GM11168 (cell line): Measurements from ENCODE around the gene PERCC1.
"Not testable (repeated sequence)": the region's sequence is repeated elsewhere in the genome, so short reads cannot be mapped to it uniquely, and the experiment has no call there.

Experiments
- in situ Hi-C: fragments of 300-500 bp; cut with MboI; formaldehyde crosslinking; loops from one replicate; pipeline ENCODE4 v1.12.0; 2022; ENCODE audit warnings: low sequenced_read_pairs; ENCODE audit not compliant: unreplicated experiment

Gene PERCC1

GRCh38 chr16:1464196-1464893, 33.5 kb downstream of the PERCC1 start:
- in situ Hi-C loops: no loop called here

DNA sequence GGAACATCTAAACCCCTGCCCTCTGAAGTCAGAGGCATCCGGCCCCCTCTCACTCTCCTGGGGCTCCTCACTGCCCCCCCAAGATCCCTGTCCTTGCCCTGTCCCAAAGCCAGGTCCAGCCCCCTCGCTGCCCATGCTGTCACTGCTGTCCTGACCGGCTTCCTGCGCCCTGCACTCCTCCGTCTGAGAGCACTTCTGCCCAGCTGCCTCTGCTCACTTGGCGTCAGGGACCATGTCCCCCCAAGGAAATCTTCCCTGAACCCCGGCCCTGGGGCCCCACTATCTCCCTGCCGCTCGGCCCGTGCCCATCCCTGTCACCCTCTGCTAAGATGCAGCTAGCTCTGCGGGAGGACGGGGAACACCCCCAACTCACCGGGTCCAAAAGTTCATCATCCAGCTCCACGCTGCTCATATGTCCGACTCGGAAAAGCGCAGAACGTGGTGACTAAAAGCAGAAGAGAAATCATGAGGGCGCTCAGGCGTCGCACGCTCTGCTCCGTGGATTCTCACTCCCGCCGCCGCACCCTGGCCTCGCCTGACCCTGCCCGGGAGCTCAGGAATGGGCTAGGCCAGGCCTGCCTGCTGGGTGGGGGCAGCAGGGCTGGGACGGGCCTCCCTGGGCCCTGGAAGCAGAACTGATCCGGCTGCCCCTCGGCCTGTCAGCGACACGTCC, 34.2 kb downstream of the PERCC1 start:
- in situ Hi-C loops: no loop called here

DNA sequence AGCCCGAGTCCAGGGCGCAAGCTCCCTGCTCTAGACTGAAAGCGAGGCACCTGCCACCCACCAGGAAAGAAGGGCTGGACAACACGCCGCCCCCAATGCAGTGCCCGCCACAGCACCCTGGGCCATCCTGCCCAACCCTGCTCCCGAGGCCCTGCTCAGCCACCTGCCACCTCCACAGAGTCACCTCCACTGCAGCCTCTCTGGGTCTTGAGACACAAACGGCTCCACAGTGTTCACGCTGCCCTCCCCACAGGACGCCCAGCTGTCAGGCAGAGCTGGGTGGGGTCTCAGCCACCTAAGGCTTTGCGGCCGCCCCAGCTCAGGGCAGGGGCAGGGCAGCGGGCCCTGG, 34.7 kb downstream of the PERCC1 start:
- in situ Hi-C loops: no loop called here

- in situ Hi-C loops: no loop called here
These were observed 35.2 kb downstream of the PERCC1 start for GRCh38 chr16:1466054-1466453.

GRCh38 chr16:1466968-1467521, 36.2 kb downstream of the PERCC1 start:
- in situ Hi-C loops: no loop called here

DNA sequence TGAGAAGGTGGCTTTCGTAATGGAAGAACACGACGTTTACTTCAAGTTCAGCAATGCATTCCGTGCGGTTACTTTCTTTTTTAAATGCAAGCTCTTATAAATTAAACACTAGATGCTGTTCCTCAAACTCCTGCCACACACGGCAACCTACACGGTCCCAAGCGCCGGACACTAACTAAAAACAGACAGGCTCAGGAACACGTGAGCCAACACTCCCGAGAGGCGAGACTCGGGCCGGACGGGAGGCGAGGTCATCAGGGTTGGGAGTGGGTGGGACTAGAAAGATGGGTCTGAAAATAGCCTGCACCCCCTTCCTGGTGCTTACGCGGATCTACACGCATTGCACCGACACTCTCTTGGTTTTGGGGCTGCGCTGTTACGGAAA, 37.5 kb downstream of the PERCC1 start:
- in situ Hi-C loops: no loop called here

DNA sequence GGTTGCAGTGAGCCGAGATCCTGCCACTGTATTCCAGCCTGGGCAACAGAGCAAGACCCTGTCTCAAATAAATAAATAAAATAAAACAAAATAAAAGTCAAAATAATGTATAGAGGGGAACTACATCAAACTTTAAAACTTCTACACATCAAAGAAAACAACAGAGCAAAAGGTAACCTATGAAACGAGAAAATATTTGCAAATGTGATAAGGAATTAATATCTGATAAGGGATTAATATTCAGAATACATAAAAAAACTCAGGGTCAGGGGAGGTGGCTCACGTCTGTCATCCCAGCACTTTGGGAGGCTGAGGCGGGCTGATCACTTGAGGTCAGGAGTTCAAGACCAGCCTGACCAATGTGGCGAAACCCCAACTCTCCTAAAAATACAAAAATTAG, 38.3 kb downstream of the PERCC1 start:
- in situ Hi-C loops: not testable (repeated sequence)

DNA sequence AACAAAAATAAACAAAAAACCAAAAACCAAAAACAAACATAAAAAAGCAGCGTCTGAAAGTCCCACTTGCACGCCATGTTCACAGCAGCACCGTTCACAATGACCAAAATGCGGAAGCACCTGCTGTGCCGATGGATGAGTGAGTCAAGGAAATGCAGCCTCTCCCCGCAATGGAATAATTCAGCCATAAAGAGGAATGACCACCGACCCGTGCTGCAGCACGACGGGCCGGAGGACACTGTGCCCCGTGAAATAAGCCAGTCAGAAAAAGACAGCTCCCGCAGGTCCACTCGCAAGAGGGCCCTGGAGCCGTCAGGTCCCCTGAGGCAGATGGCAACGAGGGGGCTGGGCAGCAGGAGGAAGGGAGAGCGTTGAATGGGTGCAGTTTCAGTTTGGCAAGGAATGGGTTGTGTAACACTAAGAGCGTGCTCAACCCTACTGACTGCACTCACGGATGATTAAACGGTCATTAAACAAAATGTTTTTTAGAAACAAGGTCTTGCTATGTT, 38.9 kb downstream of the PERCC1 start:
- in situ Hi-C loops: no loop called here

- in situ Hi-C loops: no loop called here
These were observed 39.8 kb downstream of the PERCC1 start for GRCh38 chr16:1470481-1471251.

GRCh38 chr16:1471569-1472194, 40.8 kb downstream of the PERCC1 start:
- in situ Hi-C loops: no loop called here

DNA sequence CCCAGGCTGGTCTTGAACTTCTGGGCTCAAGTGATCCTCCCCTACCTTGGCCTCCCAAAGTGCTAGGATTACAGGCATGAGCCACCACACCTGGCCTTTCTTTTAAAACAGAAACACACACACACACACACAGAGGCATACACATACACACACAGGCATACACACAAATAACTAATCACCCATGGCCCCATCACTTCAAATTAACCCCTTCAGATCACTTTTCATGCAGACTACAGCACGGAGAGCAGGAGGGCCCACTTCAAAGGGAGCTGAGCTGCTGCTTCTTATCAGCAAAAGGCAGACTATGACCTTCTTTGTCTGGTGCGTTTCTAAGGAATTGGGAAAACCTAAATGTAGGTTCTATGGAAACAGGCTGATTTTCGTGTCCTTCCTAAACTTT, 42.1 kb downstream of the PERCC1 start:
- in situ Hi-C loops: no loop called here

DNA sequence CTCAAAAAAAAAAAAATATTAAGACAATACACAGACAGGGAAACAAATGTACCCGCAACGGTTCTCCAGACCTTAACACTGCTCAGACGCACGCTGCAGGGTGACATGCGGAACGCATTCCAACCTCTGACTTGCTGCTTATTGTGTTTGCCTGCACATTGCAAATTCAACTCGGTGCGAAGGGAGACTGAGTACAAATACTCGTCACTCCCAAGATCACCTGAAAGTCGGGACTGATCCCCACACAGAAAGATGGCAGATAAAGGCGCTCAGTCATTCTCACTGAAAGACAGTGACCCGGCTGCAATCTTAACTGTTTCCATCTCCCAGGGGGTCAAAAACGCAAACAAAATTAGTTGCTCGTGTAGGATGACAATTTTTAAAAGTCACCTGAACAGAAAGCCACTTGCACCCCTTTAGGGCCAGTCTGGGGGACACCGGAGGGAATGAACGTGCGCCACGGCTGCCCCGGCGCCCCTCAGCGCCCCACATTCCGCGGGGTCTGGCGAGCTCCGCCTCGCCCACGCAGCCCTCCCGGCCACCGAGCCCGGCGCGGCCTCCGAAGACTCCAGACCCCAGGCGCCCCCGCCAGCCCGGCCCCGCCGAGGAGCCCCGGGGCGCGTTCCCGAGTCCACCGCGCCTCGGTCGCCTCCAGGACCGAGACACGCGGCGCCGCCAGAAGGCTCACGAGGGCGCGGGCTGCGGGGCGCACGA, 43.4 kb downstream of the PERCC1 start:
- in situ Hi-C loops: no loop called here

DNA sequence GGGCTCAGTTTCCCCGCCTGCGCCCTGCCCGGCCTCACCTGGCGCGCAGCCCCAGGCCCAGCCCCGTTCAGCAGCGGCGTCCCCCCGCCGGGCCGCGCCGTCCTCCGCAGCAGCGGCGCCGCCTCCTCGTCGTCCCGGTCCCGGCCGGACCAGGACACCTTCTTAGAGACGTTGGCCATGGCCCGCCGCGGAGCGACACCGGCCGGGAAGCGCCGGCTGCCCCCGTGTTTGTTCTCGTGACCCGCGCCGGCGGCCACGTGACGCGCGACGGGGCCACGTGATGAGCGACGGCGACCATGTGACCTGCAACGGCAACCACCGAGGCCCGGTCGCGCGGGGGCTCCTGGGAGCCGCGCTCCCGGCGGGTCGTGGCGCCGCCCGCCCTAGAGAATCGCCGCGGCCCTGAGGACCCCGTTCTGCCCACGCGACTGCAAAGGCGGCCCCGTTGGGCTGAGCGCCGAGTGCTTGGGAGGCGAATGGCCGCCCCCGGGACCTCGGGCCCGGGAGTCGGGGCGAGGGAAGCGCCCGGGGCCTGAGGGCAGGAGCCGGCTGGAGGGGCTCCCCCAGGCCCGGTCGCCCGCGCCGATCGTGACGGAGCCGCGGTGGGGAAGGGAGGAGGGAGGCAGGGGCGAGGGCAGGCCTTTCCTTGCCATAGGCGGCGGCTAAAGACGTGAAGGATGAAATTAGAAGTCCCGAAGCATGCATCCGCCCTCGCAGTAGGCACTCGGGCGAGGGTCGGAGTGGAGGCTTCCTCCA, 44.1 kb downstream of the PERCC1 start, which contains the start of gene CLCN7:
Gene CLCN7, minus strand, starts transcription at position 233 of the 756 bp plus-strand sequence. Its CDS starts 54 bp downstream, at position 179.
- in situ Hi-C loops: no loop called here

GRCh38 chr16:1475552-1476114, 44.8 kb downstream of the PERCC1 start:
- in situ Hi-C loops: no loop called here

GRCh38 chr16:1477033-1477432, 46.2 kb downstream of the PERCC1 start:
- in situ Hi-C loops: no loop called here

- in situ Hi-C loops: not testable (repeated sequence)
These were observed 48.1 kb downstream of the PERCC1 start for GRCh38 chr16:1478937-1479336.

- in situ Hi-C loops: no loop called here
These were observed 51.3 kb downstream of the PERCC1 start for GRCh38 chr16:1481906-1482835.
